Peyer's patch (tissue), 4 donors: Measurements from ENCODE around the gene CYREN. TPM values are rescaled to one million over a fixed set of nuclear protein-coding genes. Genes with fewer than 3 reads are reported as not detected.

ENCODE experiments used
- DNase-seq, 3 donors: peaks; one replicate each; pipeline ENCODE4 v3.0.0-alpha.2; 2017 to 2019
- H3K27ac ChIP-seq, 4 donors: fragments of 200-600 bp; sonication (generic); one replicate each; pipeline ENCODE4 v1.5.1; 2016 to 2019
- H3K27me3 ChIP-seq, 2 donors: fragments of 200-600 bp; sonication (generic); one replicate each; pipeline ENCODE4 v1.5.1; 2019
- H3K36me3 ChIP-seq, 3 donors: fragments of 200-600 bp; sonication (generic); one replicate each; pipeline ENCODE4 v1.5.1; 2016 to 2019
- H3K4me1 ChIP-seq, 4 donors: fragments of 200-600 bp; sonication (generic); one replicate each; pipeline ENCODE4 v1.5.1; 2016 to 2019
- H3K4me3 ChIP-seq, 4 donors: fragments of 200-600 bp; sonication (generic); 1 replicate in 3 of 4; 2 replicates in 1 of 4; pipeline ENCODE4 v1.5.1; 2016 to 2019; ENCODE audit warnings: mild to moderate bottlenecking in 1 of 4
- H3K9me3 ChIP-seq, 4 donors: fragments of 200-600 bp; sonication (generic); one replicate each; pipeline ENCODE4 v1.5.1; 2016 to 2019; ENCODE audit warnings: mild to moderate bottlenecking in 1 of 4
- CTCF ChIP-seq, 6 experiments: fragments of 450-650 bp in 4 of 6; fragments of 200-600 bp in 2 of 6; sonication (generic) in 1 of 6; IDR thresholded peaks; one replicate each; pipeline ENCODE4 v1.5.1; 2017 to 2019; ENCODE audit warnings: antibody characterized with exemption in 6 of 6, mild to moderate bottlenecking in 3 of 6, moderate library complexity in 1 of 6
- POLR2A ChIP-seq, 2 donors: fragments of 450-650 bp; IDR thresholded peaks; one replicate each; pipeline ENCODE4 v1.5.1; 2017; ENCODE audit warnings: antibody characterized with exemption in 2 of 2, mild to moderate bottlenecking in 2 of 2, moderate library complexity in 2 of 2
- small RNA-seq, 2 donors: library from RNA; depleted of rRNA; stranded (forward); fragments of <200 nt; gene quantifications; one replicate each; pipeline ENCODE3, GENCODE V24; 2016
- total RNA-seq, 4 donors: library from RNA; depleted of rRNA; stranded (reverse); fragments of >200 nt; gene quantifications; one replicate each; pipeline ENCODE4 v1.1.0, GENCODE V29; 2016

CYREN gene
- total RNA-seq, 4 donors from 2014 or later, result 32.4 to 66.8 (median 42.5) TPM

GRCh38 chr7:135121868-135122267, 48.6 kb downstream of the CYREN start:
- no peak for DNase-seq
- H3K4me1 ChIP-seq, result no peaks in the 10 kb centered on the region
- TF ChIP-seq CTCF (IDR thresholded peaks at IDR 0.05) (no peak), POLR2A (IDR thresholded peaks at IDR 0.05) (no peak)
- no peak overlapping the region for H3K27ac ChIP-seq
- H3K36me3 ChIP-seq, result no peaks in the 10 kb centered on the region
- no peaks in the 10 kb centered on the region for H3K9me3 ChIP-seq
- H3K27me3 ChIP-seq, result no peaks in the 10 kb centered on the region
- no peak overlapping the region for H3K4me3 ChIP-seq

- Histone ChIP-seq H3K36me3 (no peaks in the 10 kb centered on the region), H3K9me3 (no peaks in the 10 kb centered on the region), H3K27ac (no peak overlapping the region), H3K4me1 (no peaks in the 10 kb centered on the region), H3K27me3 (no peaks in the 10 kb centered on the region), H3K4me3 (no peak overlapping the region)
- TF ChIP-seq POLR2A (IDR thresholded peaks at IDR 0.05) (no peak), CTCF (IDR thresholded peaks at IDR 0.05) (no peak)
- DNase-seq, result no peak
Measured at GRCh38 chr7:135117096-135117495, 53.4 kb downstream of the CYREN start.

Small RNAs within 50 kb of the gene (small RNA-seq; reads per million reads assigned to genes)
- 0.06 reads per million in 2 donors for gene MIR6509

Other genes starting within 250 kb of the CYREN start
- gene AGBL3, start 184.2 kb downstream of the CYREN start, total RNA-seq, result 1 to 10 TPM in 3 of 4 donors, under 1 TPM in 1; 0.38 to 8.4 (median 4.3) TPM
- 10 to 100 TPM; 33.4 to 39.6 (median 36.5) TPM for gene TMEM140, start 22.6 kb downstream of the CYREN start, total RNA-seq
- 10 to 100 TPM in 3 of 4 donors, 1 to 10 TPM in 1; 6.7 to 44.6 (median 22.2) TPM for gene WDR91, start 40.8 kb upstream of the CYREN start, total RNA-seq
- not detected for gene STRA8, start 63.1 kb upstream of the CYREN start, total RNA-seq